HCT116 (cell line): Measurements from ENCODE around the gene GMPPA.

ENCODE experiments used
- CTCF ChIP-seq, 3 experiments: fragments of 200-600 bp in 1 of 3; sonication (generic) in 1 of 3; IDR thresholded peaks in 2 of 3; conservative IDR thresholded peaks in 1 of 3; 2 replicates each; pipeline ENCODE4 v1.5.1; 2012 to 2017; ENCODE audit warnings: low read depth in 2 of 3, low read length in 2 of 3, antibody characterized with exemption in 1 of 3, borderline replicate concordance in 1 of 3, control low read depth in 1 of 3, mild to moderate bottlenecking in 1 of 3, mixed read lengths in 1 of 3, mixed run types in 1 of 3, moderate library complexity in 1 of 3; ENCODE audit not compliant: insufficient read depth in 1 of 3
- EZH2 ChIP-seq: fragments of 200-600 bp; sonication (generic); IDR thresholded peaks from 2 replicates; pipeline ENCODE4 v1.6.1; 2017; ENCODE audit warnings: antibody characterized with exemption, mixed run types
- JUND ChIP-seq: IDR thresholded peaks from 2 replicates; pipeline ENCODE4 v1.6.1; 2012
- RAD21 ChIP-seq: IDR thresholded peaks from 2 replicates; pipeline ENCODE4 v1.6.1; 2012; ENCODE audit warnings: low read depth, mild to moderate bottlenecking
- REST ChIP-seq: IDR thresholded peaks from 2 replicates; pipeline ENCODE4 v1.6.1; 2012; ENCODE audit warnings: low read depth
- SRF ChIP-seq: IDR thresholded peaks from 2 replicates; pipeline ENCODE4 v1.6.1; 2012; ENCODE audit warnings: low read depth

GRCh38 chr2:219548990-219549389 lies 50.3 kb downstream of the GMPPA start:
- no peak for TF ChIP-seq JUND
- no peak for TF ChIP-seq CTCF (IDR thresholded peaks at IDR 0.05 in 2 of 3, conservative IDR thresholded peaks at IDR 0.05 in 1 of 3; ENCODE audit: borderline replicate concordance in 1 of 3, insufficient read depth in 1 of 3, low read depth in 2 of 3, low read length in 2 of 3)
- TF ChIP-seq EZH2: no peak
- TF ChIP-seq REST: no peak
- no peak for TF ChIP-seq RAD21
- no peak for TF ChIP-seq SRF
